ENCODE data around the gene FKBP8.

Gene FKBP8

DNA sequence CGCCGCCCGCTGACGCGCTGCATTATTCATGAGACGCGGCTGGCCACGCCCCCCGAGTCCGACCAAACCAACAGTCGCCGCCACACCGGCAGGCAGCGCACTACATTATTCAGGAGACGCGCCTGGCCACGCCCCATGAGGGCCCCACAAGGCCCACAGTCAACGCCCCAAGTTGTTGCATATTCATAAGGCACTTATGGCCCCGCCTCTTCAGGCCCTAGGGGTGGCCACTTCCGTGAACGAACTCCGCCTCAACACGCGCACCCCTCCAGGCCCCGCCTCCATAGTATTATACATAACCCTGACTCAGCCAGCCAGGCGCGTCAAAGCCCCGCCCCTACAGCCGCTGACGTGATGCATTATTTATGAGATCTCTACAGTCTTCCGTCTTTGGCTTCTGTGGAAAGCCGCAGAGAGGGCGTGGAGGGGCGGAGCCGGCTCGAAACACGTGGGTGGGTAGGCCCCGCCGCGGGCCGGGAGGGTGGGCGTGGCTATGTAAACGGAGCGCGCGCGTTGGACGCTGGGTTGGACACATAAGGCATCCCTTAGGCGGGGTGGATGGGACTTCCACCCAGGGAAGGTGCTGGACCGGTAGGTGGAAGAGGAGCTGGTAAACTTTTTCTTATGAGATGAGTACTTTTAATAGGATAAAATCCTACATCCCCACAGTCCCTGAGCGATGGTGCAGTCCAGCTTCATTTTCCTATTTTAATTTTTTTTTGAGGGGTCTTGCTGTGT is 21.1 kb downstream of the FKBP8 start:
- peak; percentile 100 for DNase-seq (ENCODE audit: low read depth, low spot score)

- no peak for DNase-seq (ENCODE audit: low read depth, low spot score)
These were observed 21.7 kb downstream of the FKBP8 start, which contains the start of gene ELL for GRCh38 chr19:18521692-18522123. TSS of gene ELL (minus strand) at chr19:18522070. CDS start at chr19:18522055, 15 bp downstream.

- DNase-seq (ENCODE audit: low read depth, low spot score) = no peak
These were observed 22.3 kb downstream of the FKBP8 start for GRCh38 chr19:18520848-18521691.

DNA sequence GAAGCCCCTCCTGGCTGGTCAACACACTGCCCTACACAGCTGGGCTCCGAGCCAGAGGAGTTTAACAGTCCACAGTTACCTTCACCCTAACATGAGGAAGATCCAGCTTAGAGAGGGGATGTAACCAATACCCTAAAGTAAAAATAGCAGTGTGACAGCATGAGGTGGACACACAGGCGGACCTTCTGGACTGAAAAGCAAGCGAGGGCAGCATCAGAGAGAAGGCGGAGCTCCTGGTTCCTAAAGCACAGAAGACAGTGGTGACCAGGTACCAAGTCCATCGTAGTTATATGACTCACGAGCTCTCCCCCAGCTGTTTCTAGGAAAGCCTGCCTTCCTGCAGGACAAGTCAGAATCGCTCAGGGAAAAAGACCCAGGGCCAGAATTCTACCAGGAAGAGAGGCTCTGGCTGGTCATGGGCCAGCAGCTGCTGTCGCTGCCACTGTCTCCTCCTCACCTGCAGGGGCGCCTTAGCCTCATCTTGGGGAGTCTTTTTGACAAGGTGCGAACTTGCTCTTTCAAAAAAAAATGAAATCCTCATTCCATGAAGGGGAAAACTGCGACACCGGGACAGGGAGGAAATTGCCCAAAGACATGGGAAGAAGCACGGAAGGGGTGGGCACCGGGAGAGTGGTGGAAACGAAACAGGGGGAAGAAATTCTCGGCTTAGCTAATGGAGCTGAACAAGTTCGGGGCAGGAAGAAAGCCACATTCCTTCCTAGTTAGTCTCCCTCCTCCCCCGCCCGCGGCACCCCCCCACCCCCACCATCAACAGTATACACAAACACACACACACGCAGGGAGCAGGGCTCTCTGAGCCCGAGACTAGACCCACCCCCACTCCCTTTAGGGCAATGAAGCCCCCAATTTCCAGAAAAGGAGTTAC is 23.2 kb downstream of the FKBP8 start:
- no peak for DNase-seq (ENCODE audit: low read depth, low spot score)

DNA sequence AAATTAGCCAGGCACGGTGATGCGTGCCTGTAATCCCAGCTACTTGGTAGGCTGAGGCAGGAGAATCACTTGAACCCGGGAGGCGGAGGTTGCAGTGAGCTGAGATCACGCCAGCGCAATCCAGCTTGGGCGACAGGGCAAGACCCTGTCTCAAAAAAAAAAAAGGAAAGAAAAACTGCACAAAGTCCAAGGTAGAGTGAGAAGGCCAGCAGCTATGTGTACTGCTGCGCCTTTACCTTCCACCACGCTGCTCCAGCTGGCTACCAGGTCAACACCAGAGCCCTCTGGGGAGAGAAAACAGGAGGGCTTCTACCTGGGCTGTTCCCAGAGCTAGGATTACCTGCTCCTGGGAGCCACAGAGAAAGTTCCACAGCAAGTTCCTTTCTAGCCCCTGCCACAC is 24.7 kb downstream of the FKBP8 start:
- no peak for DNase-seq (ENCODE audit: low read depth, low spot score)

DNA sequence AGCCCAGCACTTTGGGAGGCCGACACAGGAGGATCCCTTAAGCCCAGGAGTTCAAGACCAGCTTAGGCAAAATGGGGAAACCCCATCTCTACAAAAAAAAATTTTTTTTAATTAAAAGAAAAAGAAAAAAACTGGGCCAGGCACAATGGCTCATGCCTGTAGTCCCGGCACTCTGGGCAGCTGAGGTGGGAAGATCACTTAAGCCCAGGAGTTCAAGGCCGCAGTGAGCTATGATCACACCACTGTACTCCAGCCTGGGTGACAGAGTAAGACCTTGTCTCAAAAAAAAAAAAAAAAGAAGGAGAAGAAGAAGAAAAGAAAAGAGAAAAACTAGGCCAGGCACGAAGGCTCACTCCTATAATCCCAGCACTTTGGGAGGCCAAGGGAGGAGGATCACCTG is 25.8 kb downstream of the FKBP8 start:
- DNase-seq (ENCODE audit: low read depth, low spot score) = no peak

- no peak for DNase-seq (ENCODE audit: low read depth, low spot score)
These were observed 27.4 kb downstream of the FKBP8 start for GRCh38 chr19:18515959-18516358.

DNA sequence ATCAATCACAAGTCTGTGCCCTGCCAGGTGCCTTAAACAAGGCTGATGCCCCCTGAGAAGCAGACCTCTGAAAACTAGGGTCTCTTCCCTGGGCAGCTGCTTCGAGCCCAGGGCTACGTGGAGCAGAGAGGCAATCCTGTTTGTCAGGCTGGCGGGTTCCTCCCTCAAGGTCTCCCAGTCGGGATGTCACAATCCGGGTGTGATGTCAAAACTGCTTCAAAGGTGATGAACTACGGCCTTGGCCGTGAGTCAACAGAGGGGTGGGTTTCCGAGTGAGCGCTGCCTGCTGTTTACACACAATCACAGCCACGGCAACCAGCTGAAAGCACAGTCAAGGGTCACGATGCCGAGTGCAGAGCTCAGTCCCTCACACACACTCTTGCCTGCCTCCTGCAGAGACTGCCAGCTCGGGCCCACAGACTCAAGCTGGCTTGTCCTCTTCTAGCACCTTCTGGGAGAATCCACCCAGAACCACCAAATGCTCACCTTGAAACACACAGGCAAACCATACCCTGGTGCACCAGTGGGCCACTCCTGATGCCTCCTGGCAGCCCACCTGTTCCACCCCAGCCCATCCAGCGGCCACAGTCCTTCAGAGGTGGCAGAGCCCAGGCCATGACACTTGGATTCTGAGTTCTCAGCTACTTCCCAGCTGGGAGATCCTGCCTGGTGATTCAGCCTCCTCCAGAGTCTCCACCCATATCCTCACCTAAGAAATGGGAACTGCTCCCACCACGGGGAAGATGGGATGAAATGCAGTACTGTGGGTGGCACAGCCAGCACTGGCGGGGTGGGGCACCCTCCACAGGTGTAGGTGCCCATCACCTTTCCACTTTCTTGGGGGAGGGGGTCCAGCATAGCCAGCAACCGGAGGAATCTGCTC is 28.3 kb downstream of the FKBP8 start:
- DNase-seq (ENCODE audit: low read depth, low spot score) = no peak

GRCh38 chr19:18513868-18514267 is 29.5 kb downstream of the FKBP8 start:
- no peak for DNase-seq (ENCODE audit: low read depth, low spot score)

- DNase-seq (ENCODE audit: low read depth, low spot score) = no peak
These were observed 33.2 kb downstream of the FKBP8 start for GRCh38 chr19:18510216-18510615.

- DNase-seq (ENCODE audit: low read depth, low spot score) = no peak
These were observed 34.8 kb downstream of the FKBP8 start for GRCh38 chr19:18508585-18508984.

GRCh38 chr19:18507727-18508440 is 35.5 kb downstream of the FKBP8 start:
- no peak for DNase-seq (ENCODE audit: low read depth, low spot score)

GRCh38 chr19:18507021-18507726 is 36.2 kb downstream of the FKBP8 start:
- DNase-seq (ENCODE audit: low read depth, low spot score) = no peak

GRCh38 chr19:18506101-18506930 is 37.1 kb downstream of the FKBP8 start:
- no peak for DNase-seq (ENCODE audit: low read depth, low spot score)

- no peak for DNase-seq (ENCODE audit: low read depth, low spot score)
These were observed 38.3 kb downstream of the FKBP8 start for GRCh38 chr19:18504886-18505610.

- no peak for DNase-seq (ENCODE audit: low read depth, low spot score)
These were observed 39.1 kb downstream of the FKBP8 start for GRCh38 chr19:18503971-18504885.
